CMK (cell line): Measurements from ENCODE around the gene MCF2L2.

Source experiments
- DNase-seq: peaks from one replicate; pipeline ENCODE4 v3.0.0-alpha.2; 2010; ENCODE audit warnings: low read depth

The MCF2L2 gene

DNA sequence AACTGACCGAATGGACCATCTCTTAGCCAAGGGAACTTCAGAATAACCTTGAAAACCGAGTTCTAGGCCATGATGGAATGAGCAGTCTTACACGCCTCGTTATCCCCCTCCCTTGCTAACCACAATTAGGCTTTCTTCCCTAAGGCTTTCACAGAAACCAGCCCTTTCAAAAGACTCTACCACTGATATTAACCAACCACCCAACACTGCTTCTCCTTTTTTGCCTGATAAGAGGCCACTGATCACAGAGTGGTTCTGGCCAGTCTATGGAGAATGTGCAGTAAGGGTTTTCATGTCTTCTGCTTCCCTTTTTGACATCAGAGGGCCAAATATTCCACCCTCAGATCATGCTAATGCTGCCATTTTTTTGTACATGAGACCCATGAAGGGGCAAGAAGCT lies 59.3 kb downstream of the MCF2L2 start:
- peak; percentile 63 for DNase-seq

GRCh38 chr3:183360971-183361624 lies 67.3 kb downstream of the MCF2L2 start:
- DNase-seq: no peak

DNA sequence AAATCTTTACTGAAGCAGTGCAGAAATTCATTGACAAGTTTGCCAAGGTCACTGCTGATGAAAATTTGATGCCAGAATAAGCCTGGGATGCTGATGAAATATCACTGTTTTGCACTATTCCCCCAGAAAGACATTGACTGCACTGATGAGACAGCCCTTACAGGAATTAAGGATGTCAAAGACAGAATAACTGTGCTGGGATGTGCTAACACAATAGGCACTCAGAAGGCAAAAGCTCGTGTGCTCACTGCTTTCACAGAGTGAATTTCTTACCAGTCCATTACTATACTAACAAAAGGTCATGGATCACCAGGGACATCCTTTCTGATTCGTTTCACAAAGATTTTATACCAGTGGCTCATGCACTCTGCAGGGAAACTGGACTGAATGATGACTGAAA lies 69.4 kb downstream of the MCF2L2 start:
- DNase-seq: no peak

DNA sequence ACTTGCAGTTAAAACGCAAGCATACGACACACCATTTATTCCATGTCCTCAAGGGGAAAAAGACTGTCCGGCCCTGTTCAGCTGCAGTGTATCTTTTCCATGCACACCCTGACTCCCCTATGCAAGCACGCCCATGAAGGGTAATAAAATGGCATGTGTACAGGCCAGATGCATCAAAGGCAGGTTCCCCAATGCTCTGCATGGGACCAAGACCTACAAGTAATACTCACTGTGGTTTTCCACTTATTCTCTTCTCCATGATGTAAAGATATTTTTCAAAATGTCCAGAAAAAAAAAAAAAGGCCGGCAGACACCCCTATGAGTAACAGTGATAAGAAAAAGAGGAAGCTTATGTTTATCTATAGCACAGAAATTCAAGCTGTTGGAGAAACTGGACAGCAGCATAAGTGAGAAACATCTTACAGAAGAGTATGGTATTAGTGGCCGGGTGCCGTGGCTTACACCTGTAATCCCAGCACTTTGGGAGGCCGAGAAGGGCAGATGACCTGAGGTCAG lies 70.8 kb downstream of the MCF2L2 start:
- no peak for DNase-seq

DNA sequence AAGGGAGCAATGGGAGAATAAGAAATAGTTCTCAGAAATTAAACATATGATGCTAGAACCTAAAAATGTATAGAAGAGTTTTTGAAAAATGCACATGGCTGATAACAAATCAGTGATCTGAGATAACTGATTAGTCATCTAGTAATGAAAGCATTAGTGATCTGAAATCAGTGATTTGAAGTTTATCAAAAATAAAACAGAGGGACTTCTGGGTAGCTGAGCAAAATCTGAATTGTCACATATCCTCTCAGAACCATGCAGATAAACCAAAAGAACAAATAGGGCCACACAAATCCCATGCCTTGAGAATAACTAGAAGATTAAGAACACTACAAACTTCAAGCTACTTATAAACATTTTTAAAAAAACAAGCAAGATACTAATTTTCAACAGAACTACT lies 71.5 kb downstream of the MCF2L2 start:
- DNase-seq: no peak

GRCh38 chr3:183354874-183355273 lies 73.5 kb downstream of the MCF2L2 start:
- DNase-seq: no peak

- DNase-seq: peak; percentile 49
These were observed 74.0 kb downstream of the MCF2L2 start for GRCh38 chr3:183354325-183354831.

GRCh38 chr3:183353421-183353820 lies 75.0 kb downstream of the MCF2L2 start:
- DNase-seq: no peak

GRCh38 chr3:183350164-183350563 lies 78.3 kb downstream of the MCF2L2 start:
- DNase-seq: no peak

DNA sequence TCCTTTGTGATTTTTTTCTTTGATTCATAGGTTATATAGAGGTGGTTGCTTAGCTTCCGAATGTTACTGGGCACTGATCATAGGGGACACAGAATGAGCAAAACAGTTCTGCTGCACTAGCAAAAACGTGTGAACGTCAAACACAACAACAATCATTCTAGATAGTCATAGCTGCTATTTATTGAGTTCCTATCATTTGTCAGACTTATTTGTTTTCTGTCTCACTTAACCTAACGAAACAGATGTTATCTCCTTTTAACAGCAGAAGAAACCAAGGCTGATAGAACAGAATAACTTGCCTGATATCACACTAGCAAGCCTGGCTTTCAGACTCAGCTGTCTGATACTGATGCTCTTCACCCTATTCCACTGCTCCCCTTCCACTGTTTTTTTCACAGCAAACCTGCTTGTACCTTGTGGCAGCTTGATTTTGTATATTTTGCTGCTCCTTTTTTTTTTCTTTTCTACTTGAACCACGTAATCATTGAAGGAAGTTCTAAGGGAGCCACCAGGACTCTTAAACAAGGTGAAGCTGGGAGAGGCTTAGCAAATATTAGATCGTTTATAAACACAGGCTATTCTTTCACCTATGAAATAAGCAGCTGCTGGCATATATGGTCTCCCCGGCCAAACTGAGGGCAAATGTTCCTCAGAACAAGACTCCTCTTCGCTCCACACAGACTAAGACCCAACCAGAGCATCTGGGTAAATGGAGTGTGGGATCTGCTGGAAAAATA lies 78.8 kb downstream of the MCF2L2 start:
- DNase-seq: no peak

GRCh38 chr3:183342824-183343223 lies 85.6 kb downstream of the MCF2L2 start:
- no peak for DNase-seq

GRCh38 chr3:183341545-183342288 lies 86.7 kb downstream of the MCF2L2 start:
- no peak for DNase-seq

DNA sequence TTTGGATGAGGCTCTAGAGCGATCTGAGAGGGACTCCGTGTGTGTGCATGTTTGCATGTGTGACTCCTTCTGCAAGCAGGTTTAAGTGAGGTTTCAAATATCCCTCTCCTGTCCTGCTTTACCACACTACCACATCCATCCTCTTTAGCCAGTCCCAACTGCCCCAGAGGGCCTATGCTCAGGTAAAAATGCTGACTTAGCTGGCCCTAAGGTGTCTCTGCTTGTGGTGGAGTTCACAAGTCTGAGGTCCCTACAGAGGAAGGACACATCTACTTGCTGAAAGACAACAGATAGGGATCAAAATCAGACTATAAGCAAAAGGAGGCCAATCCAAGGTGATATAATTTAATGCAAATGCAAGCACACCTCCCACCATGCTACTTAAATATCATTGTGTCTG lies 88.2 kb downstream of the MCF2L2 start:
- no peak for DNase-seq

- no peak for DNase-seq
These were observed 88.8 kb downstream of the MCF2L2 start for GRCh38 chr3:183339461-183340086.

- no peak for DNase-seq
These were observed 89.9 kb downstream of the MCF2L2 start for GRCh38 chr3:183338520-183338919.

GRCh38 chr3:183332487-183332886 lies 95.9 kb downstream of the MCF2L2 start:
- no peak for DNase-seq

GRCh38 chr3:183331498-183331897 lies 96.9 kb downstream of the MCF2L2 start:
- no peak for DNase-seq

DNA sequence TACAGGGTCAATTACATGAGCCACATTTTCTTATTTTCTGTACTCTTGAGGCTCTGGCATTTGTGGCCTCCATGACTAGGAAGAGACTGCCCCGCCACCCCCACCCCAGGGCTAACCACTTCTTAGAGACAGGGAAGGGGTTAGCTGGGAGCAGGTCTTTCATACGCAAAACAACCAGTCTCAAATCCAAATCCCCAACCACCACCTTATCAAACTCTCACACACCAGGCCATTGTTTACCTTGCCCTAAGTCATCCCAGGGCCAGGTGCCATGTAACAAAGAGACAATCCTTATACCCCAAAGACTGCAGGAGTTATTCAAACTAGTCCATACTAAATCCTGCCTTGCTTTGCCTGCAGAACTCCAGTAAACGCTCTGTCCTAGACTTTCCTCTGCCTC lies 97.5 kb downstream of the MCF2L2 start:
- no peak for DNase-seq

GRCh38 chr3:183329543-183329942 lies 98.9 kb downstream of the MCF2L2 start:
- DNase-seq: no peak

DNA sequence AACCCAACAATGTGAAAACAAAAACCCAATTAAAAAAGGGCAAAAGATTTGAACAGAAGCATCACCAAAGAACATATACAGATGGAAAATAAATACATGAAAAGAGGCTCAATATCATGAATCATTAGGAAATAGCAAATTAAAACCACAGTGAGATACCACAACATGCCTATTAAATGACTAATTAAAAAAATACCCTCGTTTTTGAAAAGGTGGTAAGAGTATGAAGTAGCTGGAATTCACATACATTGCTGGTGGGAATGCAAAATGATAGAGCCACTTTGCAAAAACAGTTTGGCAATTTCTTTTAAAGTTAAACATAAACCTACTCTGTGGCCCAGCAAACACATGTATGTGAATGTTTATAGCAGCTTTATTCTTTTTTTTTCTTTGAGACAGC lies 99.6 kb downstream of the MCF2L2 start:
- DNase-seq: no peak

DNA sequence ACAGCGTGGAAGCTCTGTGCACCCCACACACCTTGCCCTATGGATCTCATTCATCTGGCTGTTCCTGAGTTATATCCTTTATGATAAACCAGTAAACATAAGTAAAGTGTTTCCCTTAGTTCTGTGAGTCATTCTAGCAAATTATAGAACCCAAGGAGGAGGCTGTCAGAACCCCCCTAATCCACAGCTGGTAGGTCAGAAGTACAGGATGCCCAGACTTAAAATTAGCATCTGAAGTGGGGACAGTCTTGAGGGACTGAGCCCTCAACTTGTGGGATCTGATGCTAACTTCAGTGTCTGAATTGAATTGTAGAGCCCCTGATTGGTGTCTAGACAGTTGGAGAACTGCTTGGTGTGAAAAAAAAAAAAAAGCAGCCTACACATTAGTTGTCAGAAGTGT lies 100.3 kb downstream of the MCF2L2 start:
- no peak for DNase-seq

GRCh38 chr3:183327343-183327742 lies 101.1 kb downstream of the MCF2L2 start:
- no peak for DNase-seq
